SK-N-SH (cell line): ENCODE measurements around the gene RNF130.

Experiments
- CTCF ChIP-seq: fragments of 200-600 bp; sonication (generic); IDR thresholded peaks from 2 replicates; pipeline ENCODE4 v1.6.1; 2017; ENCODE audit warnings: antibody characterized with exemption, mild to moderate bottlenecking, moderate library complexity
- EZH2phosphoT487 ChIP-seq: fragments of 200-600 bp; sonication (generic); IDR thresholded peaks from 2 replicates; pipeline ENCODE4 v1.6.1; 2017; ENCODE audit warnings: low read depth, mixed run types, mild to moderate bottlenecking, antibody characterized with exemption, moderate library complexity, borderline replicate concordance
- GATA2 ChIP-seq: sonication (generic); formaldehyde crosslinking; IDR thresholded peaks from 2 replicates; pipeline ENCODE4 v1.5.0; 2020; ENCODE audit warnings: mild to moderate bottlenecking, missing genetic modification reagents
- MAX ChIP-seq: IDR thresholded peaks from 2 replicates; pipeline ENCODE4 v1.4.0; 2012; ENCODE audit warnings: low read depth
- RAD21 ChIP-seq: IDR thresholded peaks from 2 replicates; pipeline ENCODE4 v1.6.1; 2012; ENCODE audit warnings: mild to moderate bottlenecking, low read length
- SIN3A ChIP-seq: IDR thresholded peaks from 2 replicates; pipeline ENCODE4 v1.6.1; 2012; ENCODE audit warnings: low read depth, mild to moderate bottlenecking, low read length, moderate library complexity, borderline replicate concordance
- SMC3 ChIP-seq: IDR thresholded peaks from 2 replicates; pipeline ENCODE4 v1.6.1; 2012; ENCODE audit warnings: low read depth, low read length, improper control_type of control experiment
- ZBTB33 ChIP-seq: IDR thresholded peaks from 2 replicates; pipeline ENCODE4 v1.4.0; 2012; ENCODE audit warnings: low read depth, borderline replicate concordance

GRCh38 chr5:179964015-179964414 is 107.5 kb downstream of the RNF130 start:
- TF ChIP-seq SMC3 (no peak), CTCF (no peak), MAX (no peak), SIN3A (no peak), GATA2 (CRISPR knock-in tag) (no peak), EZH2phosphoT487 (no peak), ZBTB33 (no peak), RAD21 (no peak)
